H1 (cell line): ENCODE data around the gene EAF2. TPM values are rescaled to one million over a fixed set of nuclear protein-coding genes. Genes with fewer than 3 reads are reported as not detected.
A peak's percentile ranks its signal among the peaks of the same experiment; 100 is the strongest.

Experiments
- CTCF ChIA-PET: fragments of 300-600 bp; sonication (Branson Sonifier 250); formaldehyde crosslinking; loops from one replicate; lab custom pipeline; 2021; ENCODE audit not compliant: partially characterized antibody; lab: Charles Lee
- POLR2A ChIA-PET: fragments of 300-600 bp; sonication (Branson Sonifier 250); formaldehyde crosslinking; loops from one replicate; lab custom pipeline; 2021; ENCODE audit warnings: inconsistent platforms; ENCODE audit not compliant: partially characterized antibody; lab: Charles Lee
- DNase-seq, 2 experiments: peaks; one replicate each; pipeline versions ENCODE4 v3.0.0 to v3.0.0-alpha.2; 2010 to 2022; ENCODE audit warnings: low spot score in 2 of 2, low read depth in 1 of 2, mixed read lengths in 1 of 2
- FAIRE-seq: peaks from 2 replicates; lab custom pipeline; 2011; peaks lifted over from hg19 to GRCh38; lab: Jason Lieb, UNC
- H2AFZ ChIP-seq: 2 replicates; pipeline ENCODE4 v1.8.1; 2012; ENCODE audit warnings: low read length, inconsistent platforms
- H2AK5ac ChIP-seq: 2 replicates; pipeline ENCODE4 v1.6.1; 2013; ENCODE audit warnings: low read depth, low read length
- H2BK120ac ChIP-seq: replicated peaks from 2 replicates; pipeline ENCODE3; 2013; ENCODE audit warnings: low read depth, low read length, inconsistent platforms
- H2BK12ac ChIP-seq: 2 replicates; pipeline ENCODE4 v1.6.1; 2013; ENCODE audit warnings: low read depth, low read length
- H2BK15ac ChIP-seq: 2 replicates; pipeline ENCODE4 v1.6.1; 2013; ENCODE audit warnings: low read length
- H2BK20ac ChIP-seq: 2 replicates; pipeline ENCODE4 v1.6.1; 2013; ENCODE audit warnings: low read length
- H2BK5ac ChIP-seq: 2 replicates; pipeline ENCODE4 v1.6.1; 2013; ENCODE audit warnings: low read depth, low read length
- H3K14ac ChIP-seq: 2 replicates; pipeline ENCODE4 v1.6.1; 2013; ENCODE audit warnings: inconsistent platforms; ENCODE audit not compliant: insufficient read length
- H3K18ac ChIP-seq: 2 replicates; pipeline ENCODE4 v1.6.1; 2013; ENCODE audit warnings: low read length; ENCODE audit errors: extremely low read depth
- H3K23ac ChIP-seq: 2 replicates; pipeline ENCODE4 v1.6.1; 2013; ENCODE audit warnings: inconsistent platforms; ENCODE audit not compliant: insufficient read length
- H3K23me2 ChIP-seq: 2 replicates; pipeline ENCODE4 v1.6.1; 2013; ENCODE audit warnings: low read depth, low read length
- H3K27ac ChIP-seq: 2 replicates; pipeline ENCODE4 v1.6.1; 2011; ENCODE audit warnings: low read depth, low read length, inconsistent platforms
- H3K27me3 ChIP-seq, 4 experiments: replicated peaks in 1 of 4; 1 replicate in 1 of 4; 2 replicates in 3 of 4; pipeline versions ENCODE4 v1.6.1 to v1.8.1; 2011 to 2013; ENCODE audit warnings: low read length in 3 of 4, mild to moderate bottlenecking in 3 of 4, inconsistent platforms in 2 of 4, mixed read lengths in 2 of 4, moderate library complexity in 1 of 4; ENCODE audit not compliant: control insufficient read depth in 3 of 4, insufficient read depth in 3 of 4; ENCODE audit errors: extremely low read depth in 1 of 4
- H3K36me3 ChIP-seq, 4 experiments: 2 replicates each; pipeline versions ENCODE4 v1.6.1 to v1.8.1; 2011 to 2013; ENCODE audit warnings: mild to moderate bottlenecking in 4 of 4, low read length in 3 of 4, moderate library complexity in 2 of 4, control low read depth in 1 of 4, inconsistent platforms in 1 of 4; ENCODE audit not compliant: insufficient read depth in 4 of 4, control insufficient read depth in 2 of 4
- H3K4ac ChIP-seq: replicated peaks from 2 replicates; pipeline ENCODE3; 2013; ENCODE audit warnings: low read length, low read depth, mixed read lengths, inconsistent platforms; ENCODE audit not compliant: insufficient read length
- H3K4me1 ChIP-seq, 4 experiments: replicated peaks in 1 of 4; 1 replicate in 1 of 4; 2 replicates in 3 of 4; pipeline versions ENCODE4 v1.6.1 to v1.8.1; 2011 to 2013; ENCODE audit warnings: low read length in 3 of 4, inconsistent platforms in 2 of 4, mixed read lengths in 1 of 4; ENCODE audit not compliant: insufficient read depth in 4 of 4, control insufficient read depth in 3 of 4
- H3K4me2 ChIP-seq, 2 experiments: 2 replicates each; pipeline versions ENCODE4 v1.6.1 to v1.8.1; 2011 to 2013; ENCODE audit warnings: low read depth in 2 of 2, low read length in 2 of 2, control low read depth in 1 of 2, inconsistent platforms in 1 of 2, mild to moderate bottlenecking in 1 of 2; ENCODE audit not compliant: insufficient read depth in 1 of 2
- H3K4me3 ChIP-seq, 4 experiments: fragments of 200-600, 300-600 bp in 1 of 4; sonication (generic), shearing (Covaris generic), sonication (Bioruptor Twin) in 1 of 4; 2 replicates each; pipeline versions ENCODE4 v1.5.1 to v1.8.1; 2011 to 2016; ENCODE audit warnings: low read length in 4 of 4, low read depth in 3 of 4, control low read depth in 2 of 4, inconsistent platforms in 2 of 4, mild to moderate bottlenecking in 2 of 4, mixed read lengths in 1 of 4, moderate library complexity in 1 of 4; ENCODE audit not compliant: insufficient read depth in 2 of 4; ENCODE audit errors: extremely low read depth in 1 of 4
- H3K56ac ChIP-seq: replicated peaks from 2 replicates; pipeline ENCODE3; 2013; ENCODE audit warnings: low read depth, mild to moderate bottlenecking, mixed read lengths, low read length, inconsistent platforms; ENCODE audit not compliant: insufficient read length
- H3K79me1 ChIP-seq: 2 replicates; pipeline ENCODE4 v1.6.1; 2013; ENCODE audit warnings: low read depth, low read length, control low read depth
- H3K79me2 ChIP-seq, 2 experiments: 2 replicates each; pipeline versions ENCODE4 v1.6.1 to v1.8.1; 2012 to 2013; ENCODE audit warnings: low read length in 2 of 2, mild to moderate bottlenecking in 2 of 2, inconsistent platforms in 1 of 2; ENCODE audit not compliant: insufficient read depth in 2 of 2, control insufficient read depth in 1 of 2
- H3K9ac ChIP-seq, 4 experiments: replicated peaks in 1 of 4; 1 replicate in 1 of 4; 2 replicates in 3 of 4; pipeline versions ENCODE4 v1.6.1 to v1.8.1; 2011 to 2013; ENCODE audit warnings: low read depth in 3 of 4, low read length in 3 of 4, control low read depth in 2 of 4, mild to moderate bottlenecking in 2 of 4, moderate library complexity in 2 of 4, inconsistent platforms in 1 of 4; ENCODE audit errors: extremely low read depth in 1 of 4
- H3K9me3 ChIP-seq, 2 experiments: 2 replicates each; pipeline versions ENCODE4 v1.6.1 to v1.8.1; 2012 to 2013; ENCODE audit warnings: mild to moderate bottlenecking in 2 of 2, moderate library complexity in 2 of 2, control low read depth in 1 of 2, inconsistent platforms in 1 of 2, low read depth in 1 of 2, low read length in 1 of 2, mixed read lengths in 1 of 2; ENCODE audit not compliant: insufficient read depth in 2 of 2
- H4K20me1 ChIP-seq, 2 experiments: replicated peaks in 1 of 2; 2 replicates each; pipeline versions ENCODE3 to v1.8.1; 2011 to 2013; ENCODE audit warnings: inconsistent platforms in 2 of 2, low read length in 2 of 2, mild to moderate bottlenecking in 1 of 2; ENCODE audit not compliant: insufficient read depth in 2 of 2, control insufficient read depth in 1 of 2
- H4K5ac ChIP-seq: 2 replicates; pipeline ENCODE4 v1.6.1; 2013; ENCODE audit warnings: low read length, low read depth, mixed read lengths, inconsistent platforms; ENCODE audit not compliant: insufficient read length
- H4K8ac ChIP-seq: 2 replicates; pipeline ENCODE4 v1.8.0; 2013; ENCODE audit warnings: mild to moderate bottlenecking, moderate library complexity, low read length, inconsistent platforms; ENCODE audit not compliant: insufficient read depth; ENCODE audit errors: extremely low read depth
- H4K91ac ChIP-seq: replicated peaks from 2 replicates; pipeline ENCODE3; 2013; ENCODE audit warnings: low read length, mixed read lengths, inconsistent platforms; ENCODE audit not compliant: insufficient read length
- CBX8 ChIP-seq: fragments of 300-800, 300-1000 bp; sonication (generic); IDR thresholded peaks from 2 replicates; pipeline ENCODE4 v1.7.1; 2016; ENCODE audit warnings: low read depth, low read length, borderline replicate concordance
- CHD1 ChIP-seq: IDR thresholded peaks from 2 replicates; pipeline ENCODE4 v1.6.1; 2012; ENCODE audit warnings: low read depth, low read length, improper control_type of control experiment
- CTCF ChIP-seq, 3 experiments: IDR thresholded peaks; 1 replicate in 2 of 3; 2 replicates in 1 of 3; pipeline versions ENCODE4 v1.5.1 to v1.6.1; 2011; ENCODE audit warnings: low read length in 3 of 3, mild to moderate bottlenecking in 3 of 3, inconsistent platforms in 2 of 3, low read depth in 1 of 3, moderate library complexity in 1 of 3; ENCODE audit not compliant: insufficient read depth in 1 of 3; ENCODE audit errors: control extremely low read depth in 1 of 3
- EP300 ChIP-seq, 2 experiments: IDR thresholded peaks; 1 replicate in 1 of 2; 2 replicates in 1 of 2; pipeline ENCODE4 v1.6.1; 2011 to 2012; ENCODE audit warnings: low read depth in 2 of 2, low read length in 2 of 2, mild to moderate bottlenecking in 2 of 2, borderline replicate concordance in 1 of 2, inconsistent platforms in 1 of 2, moderate library complexity in 1 of 2
- SRF ChIP-seq: IDR thresholded peaks from 2 replicates; pipeline ENCODE4 v1.6.1; 2011; ENCODE audit warnings: mild to moderate bottlenecking, low read depth, low read length, moderate library complexity
- TEAD4 ChIP-seq: IDR thresholded peaks from 2 replicates; pipeline ENCODE4 v1.6.1; 2012; ENCODE audit warnings: low read depth, low read length, inconsistent platforms, mixed read lengths
- WGBS, 2 experiments: shearing (Covaris generic) in 1 of 2; methylation state at CpG; one replicate each; pipeline versions ENCODE4 v1.1.6 to v1.1.7; 2013 to 2015; ENCODE audit warnings: low lambda C conversion rate in 2 of 2, mixed read lengths in 2 of 2, inconsistent platforms in 1 of 2, low coverage in 1 of 2, missing lambda C conversion rate in 1 of 2; ENCODE audit not compliant: insufficient replicate concordance in 2 of 2, insufficient coverage in 1 of 2, insufficient read length in 1 of 2; ENCODE audit errors: extremely low coverage in 1 of 2, missing lambda C conversion rate in 1 of 2; 5-methylcytosine and 5-hydroxymethylcytosine counted together
- polyA plus RNA-seq, 7 experiments: library from polyadenylated mRNA; depleted of rRNA in 3 of 7; stranded (reverse) in 5 of 7; unstranded in 2 of 7; fragments of >200 nt in 5 of 7; fragments of 200-250 nt in 2 of 7; gene quantifications; 1 replicate in 5 of 7; 2 replicates in 1 of 7; 4 replicates in 1 of 7; pipeline versions ENCODE4 v1.2.1 to v1.2.3, GENCODE V29; 2011 to 2013; ENCODE audit warnings: missing spikeins in 2 of 7, mixed read lengths in 2 of 7
- total RNA-seq: library from RNA; stranded (reverse); fragmentation: NEBNext Ultra II Directional; extraction: Animal tissue kit (Norgen Biotek cat#: 25700); gene quantifications from 2 replicates; pipeline ENCODE4 v1.2.1, GENCODE V29; 2021
- TF ChIP-seq, protein P1 (sequence below): IDR thresholded peaks from 2 replicates; pipeline ENCODE4 v1.6.1; 2011; ENCODE audit warnings: low read length, improper control_type of control experiment

Gene EAF2
- total and polyA plus RNA-seq, 2 of the 8 experiments (the other 6 are each of a cell fraction or from before 2014, with no cell fraction given) = 3.6 to 6.6 TPM

GRCh38 chr3:121894301-121894990 is 59.4 kb downstream of the EAF2 start, which contains the start of gene SLC15A2:
SLC15A2 (plus strand) TSS chr3:121894401; CDS start chr3:121894477, 76 bp downstream.
- no peak within 1 kb of the TSS for H3K14ac ChIP-seq
- peak within 1 kb of the TSS; percentile 53 for H4K91ac ChIP-seq
- H3K79me2 ChIP-seq = no peaks in the 10 kb centered on the region
- DNase-seq (peak in 1 of 2 experiments; percentile 10), FAIRE-seq (peak; percentile 82)
- H4K5ac ChIP-seq = peak within 1 kb of the TSS; percentile 42
- peak within 1 kb of the TSS; percentile 93 for H2BK120ac ChIP-seq
- H3K56ac ChIP-seq = peak within 1 kb of the TSS; percentile 60
- peak within 1 kb of the TSS; percentile 75 for H3K4ac ChIP-seq
- peak within 1 kb of the TSS; percentile 17 for H3K18ac ChIP-seq
- H2BK15ac ChIP-seq = no peak within 1 kb of the TSS
- no peaks in the 10 kb centered on the region; a peak in 1 of 7 replicates for H3K27me3 ChIP-seq
- H2AFZ ChIP-seq = 0 out of 2 replicates have a peak within 1 kb of the TSS, but pooled peaks have one; percentile 22
- no peak within 1 kb of the TSS; the same call in 1 of the 2 replicates for H2BK12ac ChIP-seq
- WGBS, 2 experiments = 7% methylated on average over 3 of the region's 3 CpGs; no CpG with 5 or more reads in 1 of the 2 experiments
- H3K23me2 ChIP-seq = no peaks in the 10 kb centered on the region
- no peak within 1 kb of the TSS for H4K8ac ChIP-seq
- no peak within 1 kb of the TSS for H2AK5ac ChIP-seq
- no peak within 1 kb of the TSS for H3K23ac ChIP-seq
- no peaks in the 10 kb centered on the region; a peak in 1 of 8 replicates for H3K36me3 ChIP-seq
- peak within 1 kb of the TSS; percentile 81 for H3K27ac ChIP-seq
- H3K4me2 ChIP-seq = peak within 1 kb of the TSS; percentile 65 to 80
- H3K9me3 ChIP-seq = no peaks in the 10 kb centered on the region
- no peaks in the 10 kb centered on the region for H3K79me1 ChIP-seq
- ChIA-PET CTCF (interaction anchor here (0.9 to 2.7 kb wide), 7 partner anchors 11 to 101 kb away, joined by 3 to 17 read pairs (median 4); no protein-coding TSS in a partner anchor), POLR2A (interaction anchor here (0.6 to 1.6 kb wide), 5 partner anchors 20 to 101 kb away, joined by 3 read pairs; no protein-coding TSS in a partner anchor)
- 0 out of 2 replicates have a peak within 1 kb of the TSS, but pooled peaks have one; percentile 43 for H2BK20ac ChIP-seq
- H3K4me1 ChIP-seq = peaks cover 0 to 16% (median 8%) of the 10 kb centered on the region in 4 experiments; a peak in 5 of 7 replicates
- peak within 1 kb of the TSS; percentile 18 to 48 (median 23); a peak in 7 of 8 replicates for H3K4me3 ChIP-seq
- no peaks in the 10 kb centered on the region for H4K20me1 ChIP-seq
- H3K9ac ChIP-seq = peak within 1 kb of the TSS in 2 of 4 experiments; percentile 8 to 58; a peak in 1 of 7 replicates
- H2BK5ac ChIP-seq = peak within 1 kb of the TSS; percentile 37; the same call in 1 of the 2 replicates
- TF ChIP-seq CBX8 = no peak
- TF ChIP-seq, protein P1, sequence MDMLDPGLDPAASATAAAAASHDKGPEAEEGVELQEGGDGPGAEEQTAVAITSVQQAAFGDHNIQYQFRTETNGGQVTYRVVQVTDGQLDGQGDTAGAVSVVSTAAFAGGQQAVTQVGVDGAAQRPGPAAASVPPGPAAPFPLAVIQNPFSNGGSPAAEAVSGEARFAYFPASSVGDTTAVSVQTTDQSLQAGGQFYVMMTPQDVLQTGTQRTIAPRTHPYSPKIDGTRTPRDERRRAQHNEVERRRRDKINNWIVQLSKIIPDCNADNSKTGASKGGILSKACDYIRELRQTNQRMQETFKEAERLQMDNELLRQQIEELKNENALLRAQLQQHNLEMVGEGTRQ = no peak
- no peak for TF ChIP-seq TEAD4
- no peak for TF ChIP-seq SRF
- peak in 1 of 2 experiments; percentile 44; a peak in 1 of 3 replicates for TF ChIP-seq EP300 (IDR thresholded peaks at IDR 0.05; ENCODE audit: borderline replicate concordance in 1 of 2, low read depth in 2 of 2, low read length in 2 of 2)
- no peak for TF ChIP-seq CTCF (IDR thresholded peaks at IDR 0.05; ENCODE audit: control extremely low read depth in 1 of 3, insufficient read depth in 1 of 3, low read depth in 1 of 3, low read length in 3 of 3)
- TF ChIP-seq CHD1 = no peak
